Measurements from ENCODE around the gene LTBP1. TPM values are rescaled to one million over a fixed set of nuclear protein-coding genes. Genes with fewer than 3 reads are reported as not detected.

The LTBP1 gene
- total and polyA plus RNA-seq, 2 experiments from 2014 or later = 15.7 to 49.8 TPM

GRCh38 chr2:33213244-33213643 lies 266.5 kb downstream of the LTBP1 start:
- Mint-ChIP-seq H3K9me3 (no peaks in the 10 kb centered on the region), H3K27me3 (ENCODE audit: insufficient read depth, low read depth, poor library complexity) (no peaks in the 10 kb centered on the region), H3K36me3 (ENCODE audit: low read depth) (no peaks in the 10 kb centered on the region), H3K4me3 (no peak overlapping the region), H3K27ac (no peak overlapping the region), H3K4me1 (peaks cover 10% of the 10 kb centered on the region)
- Histone ChIP-seq H3F3A (replicated peaks; ENCODE audit: low read depth) (no peaks in the 10 kb centered on the region), H3K79me2 (replicated peaks; ENCODE audit: insufficient read depth) (no peaks in the 10 kb centered on the region), H3K27me3 (ENCODE audit: insufficient read depth) (no peaks in the 10 kb centered on the region), H2AFZ (no peak overlapping the region), H3K4me1 (ENCODE audit: insufficient read depth) (0 out of 2 replicates have a peak, but pooled peaks cover 5% of the 10 kb centered on the region), H3K36me3 (ENCODE audit: insufficient read depth) (no peaks in the 10 kb centered on the region), H3K4me2 (no peak overlapping the region), H3K4me3 (no peak overlapping the region), H4K20me1 (replicated peaks; ENCODE audit: insufficient read depth) (no peaks in the 10 kb centered on the region), H3K9me2 (ENCODE audit: insufficient read depth) (no peaks in the 10 kb centered on the region), H3K27ac (ENCODE audit: low read depth) (no peak overlapping the region)
- TF ChIP-seq CTCF (conservative IDR thresholded peaks at IDR 0.05; ENCODE audit: low read depth in 2 of 2) (no peak), ETS1 (IDR thresholded peaks at IDR 0.05) (no peak), JUNB (IDR thresholded peaks at IDR 0.05; ENCODE audit: unreplicated experiment) (no peak), ZNF331 (CRISPR knock-in tag; IDR thresholded peaks at IDR 0.05; ENCODE audit: low read depth) (no peak), POLR2AphosphoS5 (IDR thresholded peaks at IDR 0.05; ENCODE audit: low read depth) (no peak), ZNF114 (CRISPR knock-in tag; IDR thresholded peaks at IDR 0.05) (no peak), NANOG (IDR thresholded peaks at IDR 0.05; ENCODE audit: borderline replicate concordance) (no peak), STAT1 (IDR thresholded peaks at IDR 0.05; ENCODE audit: unreplicated experiment) (no peak), CREB1 (CRISPR knock-in tag; IDR thresholded peaks at IDR 0.05; ENCODE audit: low read depth) (no peak), EZH2phosphoT487 (IDR thresholded peaks at IDR 0.05; ENCODE audit: unreplicated experiment) (no peak)
- TF ChIP-seq, protein P1, sequence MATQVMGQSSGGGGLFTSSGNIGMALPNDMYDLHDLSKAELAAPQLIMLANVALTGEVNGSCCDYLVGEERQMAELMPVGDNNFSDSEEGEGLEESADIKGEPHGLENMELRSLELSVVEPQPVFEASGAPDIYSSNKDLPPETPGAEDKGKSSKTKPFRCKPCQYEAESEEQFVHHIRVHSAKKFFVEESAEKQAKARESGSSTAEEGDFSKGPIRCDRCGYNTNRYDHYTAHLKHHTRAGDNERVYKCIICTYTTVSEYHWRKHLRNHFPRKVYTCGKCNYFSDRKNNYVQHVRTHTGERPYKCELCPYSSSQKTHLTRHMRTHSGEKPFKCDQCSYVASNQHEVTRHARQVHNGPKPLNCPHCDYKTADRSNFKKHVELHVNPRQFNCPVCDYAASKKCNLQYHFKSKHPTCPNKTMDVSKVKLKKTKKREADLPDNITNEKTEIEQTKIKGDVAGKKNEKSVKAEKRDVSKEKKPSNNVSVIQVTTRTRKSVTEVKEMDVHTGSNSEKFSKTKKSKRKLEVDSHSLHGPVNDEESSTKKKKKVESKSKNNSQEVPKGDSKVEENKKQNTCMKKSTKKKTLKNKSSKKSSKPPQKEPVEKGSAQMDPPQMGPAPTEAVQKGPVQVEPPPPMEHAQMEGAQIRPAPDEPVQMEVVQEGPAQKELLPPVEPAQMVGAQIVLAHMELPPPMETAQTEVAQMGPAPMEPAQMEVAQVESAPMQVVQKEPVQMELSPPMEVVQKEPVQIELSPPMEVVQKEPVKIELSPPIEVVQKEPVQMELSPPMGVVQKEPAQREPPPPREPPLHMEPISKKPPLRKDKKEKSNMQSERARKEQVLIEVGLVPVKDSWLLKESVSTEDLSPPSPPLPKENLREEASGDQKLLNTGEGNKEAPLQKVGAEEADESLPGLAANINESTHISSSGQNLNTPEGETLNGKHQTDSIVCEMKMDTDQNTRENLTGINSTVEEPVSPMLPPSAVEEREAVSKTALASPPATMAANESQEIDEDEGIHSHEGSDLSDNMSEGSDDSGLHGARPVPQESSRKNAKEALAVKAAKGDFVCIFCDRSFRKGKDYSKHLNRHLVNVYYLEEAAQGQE (IDR thresholded peaks at IDR 0.05; ENCODE audit: unreplicated experiment) = no peak
- no peak for ATAC-seq
- DNase-seq (ENCODE audit: low spot score) = no peak

Measured in GM23338 (cell line).